Activated naive CD4-positive, alpha-beta T cell treated with anti-CD3 and anti-CD28 coated beads, Interleukin-2, amount 10 ng/mL, durations not matched to agents 5 hours and 36 hours (primary cell): ENCODE measurements around the gene PBXIP1. TPM values are rescaled to one million over a fixed set of nuclear protein-coding genes. Genes with fewer than 3 reads are reported as not detected.

Experiments used
- microRNA-seq: library from miRNA; unstranded; fragments of <30 nt; microRNA quantifications from one replicate; pipeline ENCODE4 v1.2.0, GENCODE V29; 2022; ENCODE audit warnings: borderline microRNAs expressed, borderline replicate concordance
- total RNA-seq, 2 experiments: library from RNA; stranded (reverse); gene quantifications; one replicate each; pipeline ENCODE4 v1.2.3, GENCODE V29; 2021

PBXIP1 gene, protein sequence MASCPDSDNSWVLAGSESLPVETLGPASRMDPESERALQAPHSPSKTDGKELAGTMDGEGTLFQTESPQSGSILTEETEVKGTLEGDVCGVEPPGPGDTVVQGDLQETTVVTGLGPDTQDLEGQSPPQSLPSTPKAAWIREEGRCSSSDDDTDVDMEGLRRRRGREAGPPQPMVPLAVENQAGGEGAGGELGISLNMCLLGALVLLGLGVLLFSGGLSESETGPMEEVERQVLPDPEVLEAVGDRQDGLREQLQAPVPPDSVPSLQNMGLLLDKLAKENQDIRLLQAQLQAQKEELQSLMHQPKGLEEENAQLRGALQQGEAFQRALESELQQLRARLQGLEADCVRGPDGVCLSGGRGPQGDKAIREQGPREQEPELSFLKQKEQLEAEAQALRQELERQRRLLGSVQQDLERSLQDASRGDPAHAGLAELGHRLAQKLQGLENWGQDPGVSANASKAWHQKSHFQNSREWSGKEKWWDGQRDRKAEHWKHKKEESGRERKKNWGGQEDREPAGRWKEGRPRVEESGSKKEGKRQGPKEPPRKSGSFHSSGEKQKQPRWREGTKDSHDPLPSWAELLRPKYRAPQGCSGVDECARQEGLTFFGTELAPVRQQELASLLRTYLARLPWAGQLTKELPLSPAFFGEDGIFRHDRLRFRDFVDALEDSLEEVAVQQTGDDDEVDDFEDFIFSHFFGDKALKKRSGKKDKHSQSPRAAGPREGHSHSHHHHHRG
- 100 to 1,000 TPM; 101 to 102 TPM for total RNA-seq

DNA sequence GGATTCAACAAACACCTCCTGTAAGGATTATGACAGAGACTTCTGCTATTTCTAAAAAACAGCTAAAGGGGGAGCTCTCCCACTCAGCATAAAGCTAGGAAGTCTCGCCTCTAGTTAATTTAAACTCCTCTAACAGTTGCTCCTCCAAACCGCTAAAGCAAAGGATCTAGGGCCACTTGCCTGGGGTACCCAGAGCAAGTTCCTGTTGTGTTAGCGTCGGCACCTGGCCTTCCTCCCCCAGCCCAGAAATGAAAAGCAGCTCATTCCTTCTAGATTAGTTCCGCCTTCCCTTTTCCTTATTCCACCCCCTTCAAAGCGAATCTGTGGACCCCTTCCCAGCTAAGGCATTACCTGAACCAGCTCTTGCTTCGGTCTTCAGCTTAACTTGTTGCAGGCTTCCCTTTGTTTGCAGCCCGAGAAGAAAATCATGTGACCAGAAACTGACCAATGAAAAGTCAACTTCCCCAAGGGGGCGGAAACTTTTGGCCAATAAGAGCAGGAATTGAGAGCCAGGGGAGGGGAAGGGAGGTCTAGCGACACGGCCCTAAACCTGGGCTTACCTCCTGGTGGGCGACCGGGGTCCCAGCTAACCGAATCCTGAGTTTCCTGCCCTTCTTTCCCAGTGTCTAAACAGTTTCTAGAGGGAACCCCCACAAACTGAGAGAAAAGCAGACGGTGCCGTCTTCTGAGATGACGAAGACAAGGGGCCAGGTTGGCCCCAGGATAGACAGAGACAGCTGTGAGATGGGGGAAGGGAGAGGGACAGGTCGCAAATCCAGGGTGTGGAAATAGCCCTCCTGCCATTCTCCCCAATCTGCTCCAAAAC is at the start of gene PBXIP1:
Gene PBXIP1, minus strand, starts transcription at position 382 of the 826 bp plus-strand sequence. CDS start 2,378 bp downstream, outside the sequence.

DNA sequence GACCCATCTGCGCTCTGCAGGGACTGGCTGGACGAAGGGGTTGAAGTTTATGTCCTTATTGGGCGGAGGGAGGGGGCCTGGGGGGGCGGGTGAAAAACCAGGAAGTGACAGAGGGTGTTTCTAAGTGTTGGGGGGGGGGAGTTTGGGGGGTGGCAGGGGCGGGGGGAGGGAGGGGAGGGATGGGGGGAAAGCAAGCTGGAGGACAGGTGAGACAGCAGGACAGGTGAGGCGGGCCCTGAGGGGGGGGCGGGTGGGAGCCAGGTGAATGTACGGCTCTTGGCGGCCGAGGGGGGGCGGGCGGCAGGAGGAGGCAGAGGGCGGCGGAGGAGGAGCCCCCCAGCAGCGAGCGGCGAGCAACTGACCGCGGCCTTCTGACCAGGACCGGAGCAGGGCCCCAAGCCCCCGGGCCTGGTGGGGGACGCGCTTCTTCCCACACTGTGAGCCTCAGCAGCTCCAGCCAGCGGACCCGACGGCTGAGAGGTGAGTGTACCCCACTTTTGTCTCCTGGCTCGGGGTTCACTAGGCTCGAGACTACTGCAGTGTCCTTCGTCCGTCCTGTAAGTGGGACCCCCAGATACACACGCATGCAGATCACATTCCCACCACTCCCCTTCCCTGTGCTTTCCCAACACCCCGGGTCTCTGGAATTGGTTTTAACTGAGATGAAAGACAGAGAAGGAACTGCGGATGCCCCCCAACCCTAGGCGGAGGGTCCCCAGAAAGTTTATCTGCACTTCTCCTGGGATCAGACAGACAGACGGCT is 46.7 kb upstream of the PBXIP1 start, which contains the start of gene ZBTB7B:
Gene ZBTB7B, plus strand, starts transcription at position 339 of the 763 bp plus-strand sequence. CDS start 11,859 bp downstream, outside the sequence.

DNA sequence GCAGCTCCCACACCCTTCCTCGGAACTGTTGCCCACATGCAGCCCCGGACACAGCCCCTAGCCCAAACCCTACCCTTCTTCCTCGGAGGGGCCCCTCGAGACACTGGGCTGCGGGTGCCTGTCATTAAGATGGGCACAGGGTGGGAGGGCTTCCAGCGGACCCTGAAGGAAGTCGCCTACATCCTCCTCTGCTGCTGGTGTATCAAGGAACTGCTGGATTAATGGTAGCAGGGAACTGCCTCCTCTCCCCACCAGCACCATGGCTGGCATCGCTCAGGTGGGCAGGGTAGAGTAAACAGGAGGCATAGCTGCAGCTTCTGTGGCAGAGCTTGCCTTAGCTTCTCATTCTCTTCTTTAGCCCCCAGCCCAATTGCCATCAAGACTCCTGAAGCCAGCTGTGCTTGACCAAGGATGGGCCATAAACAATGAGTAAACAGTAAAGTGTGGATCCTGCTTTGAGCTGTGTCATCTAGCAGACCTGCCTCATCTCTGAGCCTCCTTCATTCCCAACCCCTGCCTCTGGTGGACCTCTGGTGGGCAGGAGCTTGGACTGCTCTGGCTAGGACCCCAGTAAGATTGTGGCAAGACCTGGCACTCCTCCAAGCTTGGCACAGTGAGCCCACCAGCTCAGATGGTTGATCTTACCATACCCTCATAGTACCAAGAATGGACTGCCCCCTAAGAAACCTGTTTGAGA is 37.8 kb upstream of the PBXIP1 start, which contains the start of gene LENEP:
Gene LENEP, plus strand, starts transcription at position 15 of the 697 bp plus-strand sequence. Its CDS starts 22 bp downstream, at position 37.

DNA sequence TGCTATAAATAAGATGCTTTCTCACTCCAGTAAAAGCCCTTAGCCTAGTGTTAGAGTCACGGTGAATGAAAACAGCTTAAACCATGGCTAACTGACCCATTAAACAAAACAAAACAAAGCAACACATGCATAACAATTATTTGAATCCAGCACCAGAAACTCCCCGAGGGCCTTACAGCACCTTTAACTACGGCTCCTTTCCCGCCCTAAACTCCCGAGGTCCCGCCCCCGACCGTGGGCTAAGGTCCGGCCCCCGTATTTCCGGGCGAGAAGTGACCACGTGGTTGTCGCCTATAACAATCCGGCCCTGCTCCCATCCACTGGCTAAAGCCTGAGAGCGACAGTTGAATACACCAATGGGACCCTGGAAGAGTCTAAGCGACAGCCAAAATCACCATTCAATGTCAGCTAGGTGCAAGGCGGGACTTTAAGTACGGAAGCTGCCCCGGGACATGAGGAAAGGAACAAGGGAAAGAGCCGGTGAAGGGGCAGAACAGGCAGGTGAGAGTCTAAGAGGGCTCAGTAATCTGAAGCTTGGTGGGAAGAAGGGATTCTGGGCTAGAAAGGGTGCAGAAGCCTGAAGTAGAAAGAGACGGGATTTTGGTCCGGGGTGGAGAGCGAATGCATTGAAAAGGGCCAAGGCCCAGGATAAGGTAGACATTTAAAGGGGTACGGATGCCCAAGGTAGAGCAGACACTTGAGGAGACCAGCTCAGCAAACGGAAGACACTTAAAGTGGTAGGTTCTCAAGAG is 27.2 kb upstream of the PBXIP1 start, which contains the start of gene FLAD1:
Gene FLAD1, plus strand, starts transcription at position 448 of the 752 bp plus-strand sequence. CDS start 351 bp downstream, outside the sequence.

DNA sequence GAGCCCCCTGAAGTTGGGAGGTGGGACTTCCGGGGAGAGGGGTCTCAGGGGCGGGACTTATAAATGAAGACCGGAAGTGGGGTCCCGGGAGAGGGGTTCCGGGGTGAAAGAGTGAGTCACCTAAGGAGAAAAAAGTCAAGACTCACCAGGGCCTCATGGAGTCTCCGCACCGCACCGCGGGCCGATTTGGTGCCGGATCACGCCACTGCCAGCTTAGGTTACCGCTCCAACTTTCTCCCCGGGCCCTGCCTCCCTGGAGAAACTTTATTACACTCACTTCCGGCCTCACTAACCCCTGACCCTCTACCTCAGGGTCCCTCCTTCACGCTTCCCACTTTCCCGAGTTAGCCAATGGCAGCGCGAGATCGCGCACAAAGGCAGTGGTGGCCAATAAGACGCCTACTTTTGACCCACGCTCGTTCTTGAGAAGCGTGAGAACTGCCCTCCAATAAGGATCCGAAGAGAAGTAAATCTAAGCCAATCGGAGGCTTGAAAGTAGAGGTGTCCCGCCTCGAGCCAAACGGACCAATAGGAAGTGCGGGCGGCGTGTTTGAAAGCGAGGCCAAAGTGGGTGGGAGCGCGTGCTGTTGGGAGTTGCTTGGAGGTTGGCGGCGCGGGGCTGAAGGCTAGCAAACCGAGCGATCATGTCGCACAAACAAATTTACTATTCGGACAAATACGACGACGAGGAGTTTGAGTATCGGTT is 18.4 kb upstream of the PBXIP1 start, which contains the start of gene CKS1B:
Gene CKS1B, plus strand, starts transcription at position 580 of the 706 bp plus-strand sequence. Its CDS starts 65 bp downstream, at position 645.

DNA sequence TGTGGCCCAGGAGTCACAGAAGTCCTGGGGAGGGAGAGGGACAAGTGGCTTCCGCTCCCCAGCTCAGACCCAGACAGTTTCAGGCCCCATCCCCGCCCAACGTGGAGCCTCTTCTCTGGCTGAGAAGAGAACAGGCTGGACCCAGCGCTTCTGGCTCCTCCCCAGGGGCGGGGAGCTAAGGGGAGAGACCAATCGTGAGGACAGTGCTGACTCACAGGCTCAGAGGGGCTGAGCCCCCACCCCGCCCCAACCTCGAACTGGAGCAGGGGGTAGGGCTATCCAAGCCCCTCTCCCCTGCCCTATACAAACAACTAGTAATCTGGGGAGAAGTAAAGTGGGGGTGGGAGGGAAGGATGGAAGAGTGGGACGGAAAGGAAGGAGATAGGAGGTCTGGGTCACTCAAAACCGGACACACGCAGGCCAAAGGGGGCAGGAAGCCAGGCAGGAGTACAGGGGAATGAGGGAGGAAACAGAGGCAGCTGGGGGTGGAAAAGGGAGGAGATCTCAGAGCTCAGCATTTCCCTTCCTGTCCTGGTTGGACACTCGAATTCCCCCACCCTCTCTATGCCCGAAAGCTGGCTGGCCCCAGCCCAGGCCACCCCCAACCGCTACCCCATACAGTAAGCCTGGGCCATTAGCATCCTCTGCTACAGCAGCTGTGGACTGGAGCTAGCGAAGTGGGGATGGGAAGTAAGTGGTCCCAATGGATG is 14.9 kb upstream of the PBXIP1 start, which contains the start of gene SHC1:
Gene SHC1, minus strand, starts transcription at position 117 of the 710 bp plus-strand sequence. CDS start 221 bp downstream, outside the sequence.

DNA sequence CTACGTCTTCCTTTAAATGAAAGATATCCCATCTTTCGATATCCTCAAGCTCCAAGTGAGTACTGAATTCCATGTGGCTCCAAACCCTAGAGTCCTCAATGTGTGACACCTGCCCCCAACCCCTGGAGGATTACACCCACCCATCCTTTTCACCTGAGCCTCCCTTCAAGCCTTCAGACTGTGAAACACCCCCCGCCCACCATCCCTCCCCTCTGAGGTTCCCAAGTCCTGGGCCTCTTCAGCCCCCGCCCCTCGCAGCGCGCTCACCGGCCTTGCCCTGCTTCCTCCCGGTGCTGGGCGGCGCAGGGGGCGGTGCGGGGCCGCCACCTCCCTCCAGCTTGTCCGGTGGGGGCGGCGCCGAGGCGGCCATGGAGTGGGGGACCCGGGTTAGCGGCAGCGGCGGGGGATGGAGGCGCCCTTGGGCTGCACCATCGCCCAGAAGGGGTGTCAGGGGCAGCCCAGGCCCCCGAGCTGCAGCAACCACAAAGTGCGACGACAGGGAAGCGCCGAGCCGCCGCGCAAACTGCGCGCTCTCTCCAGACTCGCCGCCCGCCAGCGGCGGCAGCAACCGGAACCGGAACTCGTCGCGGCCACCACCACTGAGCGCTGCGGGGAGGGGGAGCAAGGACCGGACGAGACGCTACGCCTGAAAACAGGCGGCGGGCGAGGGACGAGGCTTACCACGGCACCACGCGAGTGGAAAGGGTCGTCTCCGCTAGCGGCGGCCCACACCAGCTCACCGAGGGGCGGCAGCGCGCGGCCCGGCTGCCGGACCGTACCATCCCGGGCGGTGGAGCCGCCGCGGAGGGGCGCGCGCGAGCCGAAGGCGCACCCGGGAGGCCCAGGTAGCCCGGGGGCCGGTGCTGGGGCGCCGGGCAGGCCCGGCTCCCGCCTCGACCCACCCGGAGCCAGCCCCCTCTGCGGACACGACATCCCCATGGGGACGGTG is 5.6 kb upstream of the PBXIP1 start, which contains the start of gene PYGO2:
Gene PYGO2, minus strand, starts transcription at position 576 of the 949 bp plus-strand sequence. Its CDS starts 206 bp downstream, at position 370.

DNA sequence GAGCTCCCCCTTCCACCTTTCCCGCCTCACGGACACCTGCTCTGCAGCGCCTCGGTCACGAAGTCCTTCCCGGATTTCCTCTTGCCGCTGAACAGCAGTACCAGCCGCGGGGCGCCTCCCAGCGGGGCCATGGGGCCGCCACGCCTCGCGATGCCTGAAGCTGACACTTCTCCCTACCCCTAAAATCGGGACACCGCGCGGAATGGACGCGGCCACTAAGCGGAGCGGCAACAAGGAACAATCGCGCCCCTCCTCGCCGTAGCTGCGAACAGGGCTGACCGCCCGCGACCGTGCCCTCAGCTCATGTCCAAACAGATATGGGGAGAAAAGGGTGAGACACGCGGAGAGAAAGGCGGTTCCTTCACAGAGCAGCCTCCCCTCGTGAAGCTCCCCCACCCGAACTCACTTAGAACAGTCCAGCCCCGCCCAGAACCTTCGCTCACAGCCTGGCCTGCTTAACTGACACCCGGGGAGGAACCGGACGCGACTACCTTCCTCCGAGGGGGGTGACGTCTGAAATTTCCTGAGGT is 19.3 kb downstream of the PBXIP1 start, which contains the start of gene PMVK:
Gene PMVK, minus strand, starts transcription at position 165 of the 530 bp plus-strand sequence. Its CDS starts 34 bp downstream, at position 131.

Small RNAs within 50 kb of the gene (microRNA-seq; reads per million reads assigned to microRNA genes)
- gene MIR4258, result not detected

Other genes starting within 250 kb of the PBXIP1 start
- gene KCNN3, start 85.8 kb downstream of the PBXIP1 start, total RNA-seq, result under 1 TPM; 0.02 to 0.03 TPM
- 10 to 100 TPM; 29.6 to 33.1 TPM for gene PMVK, start 19.4 kb downstream of the PBXIP1 start, total RNA-seq
- 10 to 100 TPM; 42.7 to 43.0 TPM for gene PYGO2, start 5.7 kb upstream of the PBXIP1 start, total RNA-seq
- gene SHC1, start 14.6 kb upstream of the PBXIP1 start, total RNA-seq, result 10 to 100 TPM; 66.7 to 72.8 TPM
- gene CKS1B, start 18.6 kb upstream of the PBXIP1 start, total RNA-seq, result 100 to 1,000 TPM; 104 to 118 TPM
- gene FLAD1, start 27.2 kb upstream of the PBXIP1 start, total RNA-seq, result 10 to 100 TPM; 34.2 to 38.9 TPM
- gene LENEP, start 37.5 kb upstream of the PBXIP1 start, total RNA-seq, result 1 to 10 TPM in 1 of 2 experiments, under 1 TPM in 1; 0.63 to 1.2 TPM
- gene ZBTB7B, start 46.7 kb upstream of the PBXIP1 start, total RNA-seq, result 100 to 1,000 TPM; 119 TPM
- 1 to 10 TPM in 1 of 2 experiments, under 1 TPM in 1; 0.79 to 1.2 TPM for gene DCST2, start 77.7 kb upstream of the PBXIP1 start, total RNA-seq
- not detected for gene DCST1, start 77.7 kb upstream of the PBXIP1 start, total RNA-seq
- 10 to 100 TPM; 50.6 to 50.7 TPM for gene ADAM15, start 95.2 kb upstream of the PBXIP1 start, total RNA-seq
- gene EFNA4, start 107.6 kb upstream of the PBXIP1 start, total RNA-seq, result 1 to 10 TPM; 9.0 to 9.6 TPM
- gene EFNA3, start 122.7 kb upstream of the PBXIP1 start, total RNA-seq, result 1 to 10 TPM; 4.1 to 4.2 TPM
- under 1 TPM; 0.25 to 0.26 TPM for gene EFNA1, start 171.8 kb upstream of the PBXIP1 start, total RNA-seq
- 10 to 100 TPM; 44.1 to 49.0 TPM for gene SLC50A1, start 179.8 kb upstream of the PBXIP1 start, total RNA-seq
- 10 to 100 TPM; 60.3 to 66.8 TPM for gene DPM3, start 184.4 kb upstream of the PBXIP1 start, total RNA-seq
- gene KRTCAP2, start 217.2 kb upstream of the PBXIP1 start, total RNA-seq, result 100 to 1,000 TPM; 173 to 190 TPM
- gene TRIM46, start 217.8 kb upstream of the PBXIP1 start, total RNA-seq, result 10 to 100 TPM; 16.4 to 19.1 TPM